Prostate gland (tissue), 2 donors: ENCODE measurements around the gene RBM44. TPM values are rescaled to one million over a fixed set of nuclear protein-coding genes. Genes with fewer than 3 reads are reported as not detected.

Experiments
- DNase-seq: peaks from one replicate; pipeline ENCODE4 v3.0.0-alpha.2; 2019; ENCODE audit warnings: low spot score
- H3K27ac ChIP-seq, 2 donors: fragments of 200-600 bp; sonication (generic); 2 replicates each; pipeline ENCODE4 v1.5.1; 2017 to 2019
- H3K27me3 ChIP-seq: fragments of 200-600 bp; sonication (generic); replicated peaks from 2 replicates; pipeline ENCODE4 v1.5.1; 2019; ENCODE audit not compliant: insufficient read depth
- H3K36me3 ChIP-seq, 2 donors: fragments of 200-600 bp; sonication (generic); 1 replicate in 1 of 2; 2 replicates in 1 of 2; pipeline versions ENCODE4 v1.5.1 to v1.8.1; 2017 to 2019
- H3K4me1 ChIP-seq: fragments of 200-600 bp; sonication (generic); replicated peaks from 2 replicates; pipeline ENCODE4 v1.5.1; 2019
- H3K4me3 ChIP-seq, 2 donors: fragments of 200-600 bp; sonication (generic); 2 replicates each; pipeline ENCODE4 v1.5.1; 2017 to 2019
- H3K9me3 ChIP-seq: fragments of 200-600 bp; sonication (generic); 2 replicates; pipeline ENCODE4 v1.5.1; 2017
- POLR2A ChIP-seq: fragments of 450-650 bp; IDR thresholded peaks from one replicate; pipeline ENCODE4 v1.6.1; 2016; ENCODE audit warnings: antibody characterized with exemption, mild to moderate bottlenecking
- POLR2AphosphoS5 ChIP-seq: sonication (generic); formaldehyde crosslinking; IDR thresholded peaks from one replicate; pipeline ENCODE4 v1.6.1; 2017; ENCODE audit warnings: antibody characterized with exemption
- WGBS: methylation state at CpG from one replicate; pipeline ENCODE4 v1.1.5; 2018; 5-methylcytosine and 5-hydroxymethylcytosine counted together
- intact Hi-C: fragments of 100-400 bp; cut with DNase I; formaldehyde crosslinking; loops from one replicate; pipeline ENCODE4 v1.14.2; 2022
- total RNA-seq, 2 donors: library from RNA; depleted of rRNA; stranded (reverse); fragments of >200 nt; gene quantifications; one replicate each; pipeline ENCODE4 v1.1.0, GENCODE V29; 2016
- TF ChIP-seq, protein P1 (sequence below), 4 experiments: fragments of 200-600 bp in 2 of 4; fragments of 450-650 bp in 2 of 4; sonication (generic) in 2 of 4; IDR thresholded peaks; 1 replicate in 3 of 4; 2 replicates in 1 of 4; pipeline ENCODE4 v1.5.1; 2016 to 2019; ENCODE audit warnings: antibody characterized with exemption in 4 of 4, mild to moderate bottlenecking in 2 of 4, moderate library complexity in 2 of 4

Gene RBM44
- total RNA-seq, 2 donors from 2014 or later = 0.23 to 6.0 TPM

DNA sequence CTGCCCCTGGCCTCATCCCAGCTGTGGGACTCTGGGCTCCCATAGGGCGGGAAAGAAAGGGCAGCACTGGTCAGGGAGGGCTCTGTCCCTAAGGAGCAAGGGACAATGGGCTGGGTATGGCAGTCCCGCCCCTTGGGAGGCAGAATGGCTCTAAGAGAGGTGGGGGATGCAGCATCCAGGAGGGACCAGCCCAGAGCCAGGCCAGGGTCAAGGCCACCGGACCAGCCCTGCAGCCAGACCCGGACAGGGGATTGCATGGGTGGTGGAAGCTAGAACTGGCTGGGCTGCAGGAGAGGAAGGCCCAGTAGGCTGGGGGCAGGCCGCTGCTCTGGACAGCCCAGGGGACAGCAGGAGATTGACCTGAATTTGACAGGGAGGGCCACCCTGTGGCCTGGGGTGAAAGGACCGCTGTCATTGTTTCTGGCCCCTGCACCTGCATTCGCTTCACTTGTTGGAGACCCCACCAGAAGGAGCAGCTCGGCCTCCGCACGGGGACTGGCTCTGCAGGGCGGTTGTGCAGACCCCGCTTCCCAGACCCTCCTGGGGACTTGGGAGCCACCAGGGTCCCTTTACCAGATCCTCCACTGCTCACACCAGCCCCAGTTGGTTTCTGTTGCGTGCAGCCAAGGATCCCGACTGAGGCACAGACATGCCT lies 75.4 kb downstream of the RBM44 start:
- intact Hi-C loops = no loop called here
- no peak for TF ChIP-seq POLR2AphosphoS5
- TF ChIP-seq, protein P1, sequence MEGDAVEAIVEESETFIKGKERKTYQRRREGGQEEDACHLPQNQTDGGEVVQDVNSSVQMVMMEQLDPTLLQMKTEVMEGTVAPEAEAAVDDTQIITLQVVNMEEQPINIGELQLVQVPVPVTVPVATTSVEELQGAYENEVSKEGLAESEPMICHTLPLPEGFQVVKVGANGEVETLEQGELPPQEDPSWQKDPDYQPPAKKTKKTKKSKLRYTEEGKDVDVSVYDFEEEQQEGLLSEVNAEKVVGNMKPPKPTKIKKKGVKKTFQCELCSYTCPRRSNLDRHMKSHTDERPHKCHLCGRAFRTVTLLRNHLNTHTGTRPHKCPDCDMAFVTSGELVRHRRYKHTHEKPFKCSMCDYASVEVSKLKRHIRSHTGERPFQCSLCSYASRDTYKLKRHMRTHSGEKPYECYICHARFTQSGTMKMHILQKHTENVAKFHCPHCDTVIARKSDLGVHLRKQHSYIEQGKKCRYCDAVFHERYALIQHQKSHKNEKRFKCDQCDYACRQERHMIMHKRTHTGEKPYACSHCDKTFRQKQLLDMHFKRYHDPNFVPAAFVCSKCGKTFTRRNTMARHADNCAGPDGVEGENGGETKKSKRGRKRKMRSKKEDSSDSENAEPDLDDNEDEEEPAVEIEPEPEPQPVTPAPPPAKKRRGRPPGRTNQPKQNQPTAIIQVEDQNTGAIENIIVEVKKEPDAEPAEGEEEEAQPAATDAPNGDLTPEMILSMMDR (IDR thresholded peaks at IDR 0.05) = no peak
- TF ChIP-seq POLR2A = no peak
- no peak for DNase-seq

DNA sequence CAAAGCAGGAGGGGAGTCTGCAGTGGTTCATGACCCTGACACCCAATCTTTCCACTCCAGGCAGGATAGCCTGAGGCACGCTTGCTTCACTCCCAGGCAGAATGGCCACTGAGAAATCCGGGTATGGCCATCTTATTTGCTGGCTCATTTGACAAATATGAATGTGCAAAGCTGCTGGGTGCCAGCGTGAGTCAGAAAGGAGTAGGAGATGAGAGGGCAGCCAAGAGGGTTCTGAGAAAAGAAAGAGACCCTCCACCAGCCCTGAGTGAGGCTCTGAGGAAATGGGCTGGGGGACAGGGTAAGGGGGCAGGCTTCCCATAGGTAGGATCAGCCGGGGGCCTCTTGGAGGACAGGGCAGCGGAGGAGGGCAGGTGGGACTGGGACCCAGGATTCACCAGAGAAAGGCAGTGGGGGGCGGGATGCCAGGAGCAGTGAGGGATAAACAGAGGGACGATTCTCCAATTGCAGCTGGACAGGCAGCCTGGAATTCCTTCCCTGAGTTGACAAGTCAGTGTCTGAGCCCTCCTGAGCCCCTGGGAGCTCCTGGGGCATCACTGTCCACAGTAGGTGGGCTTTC lies 76.1 kb downstream of the RBM44 start:
- H3K27ac ChIP-seq = no peak overlapping the region
- H3K4me1 ChIP-seq = peaks cover 9% of the 10 kb centered on the region
- intact Hi-C loops = no loop called here
- TF ChIP-seq, protein P1 (IDR thresholded peaks at IDR 0.05) = no peak
- TF ChIP-seq POLR2AphosphoS5 (no peak), POLR2A (no peak)
- DNase-seq = no peak
- 69% methylated on average over 7 of the region's 7 CpGs for WGBS
- H3K4me3 ChIP-seq = no peak overlapping the region
- no peaks in the 10 kb centered on the region for H3K36me3 ChIP-seq
- H3K9me3 ChIP-seq = no peaks in the 10 kb centered on the region
- no peaks in the 10 kb centered on the region for H3K27me3 ChIP-seq

More for the DNA sequence above, 75.4 kb downstream of the RBM44 start:
- Histone ChIP-seq H3K9me3 (no peaks in the 10 kb centered on the region), H3K27me3 (no peaks in the 10 kb centered on the region), H3K4me1 (peaks cover 9% of the 10 kb centered on the region), H3K36me3 (no peaks in the 10 kb centered on the region), H3K4me3 (no peak overlapping the region), H3K27ac (no peak overlapping the region)
- WGBS = 89% methylated on average over 14 of the region's 14 CpGs

DNA sequence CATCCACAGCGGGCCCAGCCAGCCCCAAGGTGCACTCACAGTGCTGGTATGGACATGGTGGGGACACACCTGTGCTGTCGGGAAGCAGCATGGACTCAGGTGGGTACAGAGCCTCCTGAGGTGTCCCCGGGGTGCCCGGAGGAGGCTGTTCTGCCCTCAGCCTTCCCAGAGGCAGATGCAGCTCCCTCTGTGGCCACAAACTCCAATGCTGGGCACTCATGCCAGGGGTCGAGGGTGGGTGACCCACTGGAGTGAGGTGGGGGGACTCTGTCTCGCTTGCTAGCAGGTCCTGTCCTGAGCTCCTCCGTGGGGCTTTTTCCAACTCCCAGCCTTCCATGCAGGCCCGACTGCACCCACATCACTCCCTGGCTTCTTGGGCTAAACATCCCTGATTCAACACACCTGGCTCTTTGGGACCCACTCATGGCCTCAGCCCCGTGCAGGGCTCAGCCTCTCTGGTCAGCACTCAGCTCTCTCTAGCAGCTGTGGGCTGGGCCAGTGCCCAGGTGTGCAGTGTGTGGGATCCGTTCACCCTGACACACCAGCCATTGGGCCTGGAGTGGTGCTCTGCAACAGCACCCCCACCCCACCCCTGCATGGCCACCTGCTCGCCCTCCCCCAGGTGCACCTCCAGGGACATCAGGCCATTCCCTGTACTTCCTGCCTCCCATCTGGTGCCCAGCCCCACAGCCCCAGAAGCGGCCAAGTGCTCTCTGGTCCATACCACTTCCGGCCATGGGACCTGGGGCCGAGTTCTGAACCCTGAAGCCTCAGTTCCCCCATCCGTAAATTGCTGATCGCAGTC lies 76.9 kb downstream of the RBM44 start:
- no peak for DNase-seq
- no peak for TF ChIP-seq POLR2AphosphoS5
- TF ChIP-seq, protein P1 (IDR thresholded peaks at IDR 0.05) = no peak
- TF ChIP-seq POLR2A = no peak
- WGBS = 90% methylated on average over 16 of the region's 16 CpGs
- intact Hi-C loops = no loop called here
- peaks cover 9% of the 10 kb centered on the region for H3K4me1 ChIP-seq
- no peak overlapping the region for H3K27ac ChIP-seq
- H3K9me3 ChIP-seq = no peaks in the 10 kb centered on the region
- H3K27me3 ChIP-seq = no peaks in the 10 kb centered on the region
- no peak overlapping the region for H3K4me3 ChIP-seq
- H3K36me3 ChIP-seq = no peaks in the 10 kb centered on the region

DNA sequence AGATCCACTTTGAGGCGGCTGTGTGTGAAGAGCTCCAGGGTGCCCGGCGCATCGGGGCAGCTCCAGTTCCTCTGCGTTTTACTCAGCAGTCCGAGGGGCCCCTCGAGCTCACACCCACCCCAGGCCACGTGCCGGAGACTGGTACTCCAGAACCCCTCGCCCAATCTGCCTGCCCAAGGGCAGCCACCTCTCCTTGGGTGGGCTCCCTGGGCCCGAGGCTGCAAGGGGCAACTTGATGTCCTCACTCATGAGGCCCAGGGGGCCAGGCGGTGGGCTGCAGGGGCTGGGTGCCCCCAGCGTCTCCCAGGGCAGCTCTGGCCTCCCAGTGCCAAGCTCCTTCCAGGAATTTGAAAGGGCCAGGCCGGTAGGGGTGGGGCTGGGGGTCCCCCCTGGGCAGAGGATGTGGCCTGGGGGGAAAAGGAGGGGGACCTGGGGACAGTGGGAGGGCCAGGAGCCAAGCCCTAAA lies 77.5 kb downstream of the RBM44 start:
- Histone ChIP-seq H3K4me1 (peaks cover 9% of the 10 kb centered on the region), H3K27me3 (no peaks in the 10 kb centered on the region), H3K4me3 (no peak overlapping the region), H3K36me3 (no peaks in the 10 kb centered on the region), H3K9me3 (no peaks in the 10 kb centered on the region), H3K27ac (no peak overlapping the region)
- DNase-seq = no peak
- intact Hi-C loops = no loop called here
- WGBS = 85% methylated on average over 14 of the region's 14 CpGs
- TF ChIP-seq, protein P1 (IDR thresholded peaks at IDR 0.05) = no peak
- TF ChIP-seq POLR2AphosphoS5 = no peak
- no peak for TF ChIP-seq POLR2A
